DND-41 (cell line): ENCODE measurements around the gene HDAC11.

Source experiments
- CTCF ChIP-seq: IDR thresholded peaks from 2 replicates; pipeline ENCODE4 v1.5.1; 2012; ENCODE audit warnings: borderline replicate concordance, low read length, moderate library complexity, mild to moderate bottlenecking; ENCODE audit not compliant: poor library complexity, severe bottlenecking; ENCODE audit errors: extremely low read depth
- EZH2 ChIP-seq: IDR thresholded peaks from 3 replicates; pipeline ENCODE4 v1.6.1; 2012; ENCODE audit warnings: borderline replicate concordance, low read depth, mild to moderate bottlenecking, moderate library complexity, low read length, inconsistent platforms; ENCODE audit not compliant: severe bottlenecking

GRCh38 chr3:13506239-13506638 lies 26.1 kb downstream of the HDAC11 start:
- TF ChIP-seq CTCF = no peak
- TF ChIP-seq EZH2 = no peak
